Measurements from ENCODE around the gene FRMD4A. TPM values are rescaled to one million over a fixed set of nuclear protein-coding genes. Genes with fewer than 3 reads are reported as not detected.

The FRMD4A gene
- total and polyA plus RNA-seq, 10 of the 15 experiments (the other 5 are each of a cell fraction or from before 2014, with no cell fraction given) = 17.8 to 75.2 (median 39.1) TPM

DNA sequence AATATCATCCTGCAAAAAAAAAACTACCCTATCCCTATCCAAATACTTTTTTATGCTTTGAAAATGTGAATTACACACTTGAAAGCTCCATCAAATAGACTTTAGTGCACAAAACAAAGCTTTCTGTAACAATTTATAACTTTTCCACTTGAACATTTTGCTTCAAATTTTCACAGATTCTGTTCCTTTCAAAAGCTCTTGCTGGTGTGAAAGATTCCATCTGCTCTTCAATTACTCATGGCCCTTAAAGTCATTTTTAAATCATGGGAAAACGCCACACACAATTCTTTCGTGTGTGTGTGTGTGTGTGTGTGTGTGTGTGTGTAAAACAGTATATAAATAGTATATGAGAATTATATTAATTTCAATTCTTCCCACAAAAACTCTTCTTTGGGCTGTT, 576.4 kb downstream of the FRMD4A start:
- Histone ChIP-seq H3K9ac (ENCODE audit: control insufficient read depth, insufficient read depth, low read length) (no peak overlapping the region; the same call in 1 of the 2 replicates), H4K20me1 (ENCODE audit: control insufficient read depth, insufficient read depth) (no peaks in the 10 kb centered on the region), H3K4me1 (ENCODE audit: control insufficient read depth, insufficient read depth, low read length) (peaks cover 84% of the 10 kb centered on the region), H3K36me3 (ENCODE audit: control insufficient read depth in 2 of 2, insufficient read depth in 2 of 2, low read length in 1 of 2) (no peaks in the 10 kb centered on the region; a peak in 1 of 4 replicates), H3K27me3 (replicated peaks in 1 of 2; ENCODE audit: control insufficient read depth in 2 of 2, insufficient read depth in 2 of 2, low read length in 1 of 2) (no peaks in the 10 kb centered on the region), H3K4me3 (no peak overlapping the region), H3K27ac (ENCODE audit: control insufficient read depth, insufficient read depth) (peak overlapping the region; percentile 100), H3K79me2 (ENCODE audit: control insufficient read depth, insufficient read depth, low read length) (no peaks in the 10 kb centered on the region; the same call in 1 of the 2 replicates), H3K4me2 (ENCODE audit: control insufficient read depth, insufficient read depth) (no peak overlapping the region), H2AFZ (ENCODE audit: control insufficient read depth, low read depth, low read length) (peak overlapping the region; percentile 15), H3K9me3 (replicated peaks; ENCODE audit: control insufficient read depth, insufficient read depth, low read length) (peaks cover 10% of the 10 kb centered on the region; the same call in 2 of the 3 replicates)
- BruUV-seq (replicated peaks) = no TSS peak
- SMC1A ChIA-PET (ENCODE audit: uncharacterized antibody, unreplicated experiment) = interaction anchor here (1.1 to 15.5 kb wide), 7 partner anchors 10 to 105 kb away, joined by 4 to 399 read pairs (median 31); no protein-coding TSS in a partner anchor
- ATAC-seq (no peak), DNase-seq (ENCODE audit: low read depth, low spot score) (no peak), FAIRE-seq (no peak)
- CTCF ChIA-PET = interaction anchor here (0.6 to 4.3 kb wide), 7 partner anchors 11 to 1042 kb away, joined by 3 to 30 read pairs (median 4); no protein-coding TSS in a partner anchor
- intact Hi-C loops (cut with micrococcal nuclease; ENCODE audit: unreplicated experiment) (no loop called here), in situ Hi-C loops (cut with MboI) (no loop called here)
- POLR2A ChIA-PET = interaction anchor here (0.5 to 8.5 kb wide), 7 partner anchors 9 to 84 kb away, joined by 3 to 104 read pairs (median 5); no protein-coding TSS in a partner anchor
- 89% methylated on average over 2 of the region's 2 CpGs for WGBS (ENCODE audit: insufficient coverage, insufficient replicate concordance, low lambda C conversion rate, missing lambda C conversion rate)
- RAD21 ChIA-PET (ENCODE audit: unreplicated experiment) = interaction anchor here (0.9 to 14.6 kb wide), 7 partner anchors 10 to 41 kb away, joined by 3 to 382 read pairs (median 6); no protein-coding TSS in a partner anchor
- TF ChIP-seq NKRF (conservative IDR thresholded peaks at IDR 0.05) (no peak), MEF2B (IDR thresholded peaks at IDR 0.05; ENCODE audit: partially characterized antibody, poor library complexity, severe bottlenecking) (no peak), FOXK2 (IDR thresholded peaks at IDR 0.05) (no peak), TCF7 (IDR thresholded peaks at IDR 0.05; ENCODE audit: borderline replicate concordance) (no peak), CBFB (IDR thresholded peaks at IDR 0.05; ENCODE audit: low read depth) (no peak), BHLHE40 (IDR thresholded peaks at IDR 0.05; ENCODE audit: borderline replicate concordance in 1 of 2, low read depth in 2 of 2, low read length in 1 of 2) (no peak), POLR2AphosphoS2 (IDR thresholded peaks at IDR 0.05; ENCODE audit: low read depth, low read length) (no peak), RAD51 (IDR thresholded peaks at IDR 0.05) (no peak), SREBF1 (IDR thresholded peaks at IDR 0.05; ENCODE audit: low read length) (no peak), BRCA1 (IDR thresholded peaks at IDR 0.05; ENCODE audit: low read depth, low read length) (no peak), CEBPB (IDR thresholded peaks at IDR 0.05; ENCODE audit: borderline replicate concordance in 1 of 2, low read depth in 2 of 2, low read length in 2 of 2) (no peak), MTA2 (IDR thresholded peaks at IDR 0.05; ENCODE audit: low read depth) (no peak), CTCF (IDR thresholded peaks at IDR 0.05 in 2 of 3, conservative IDR thresholded peaks at IDR 0.05 in 1 of 3; ENCODE audit: control insufficient read depth in 2 of 3, extremely low read depth in 1 of 3, insufficient read depth in 1 of 3, low read depth in 3 of 3, low read length in 3 of 3) (no peak)
- TF ChIP-seq, protein P1, sequence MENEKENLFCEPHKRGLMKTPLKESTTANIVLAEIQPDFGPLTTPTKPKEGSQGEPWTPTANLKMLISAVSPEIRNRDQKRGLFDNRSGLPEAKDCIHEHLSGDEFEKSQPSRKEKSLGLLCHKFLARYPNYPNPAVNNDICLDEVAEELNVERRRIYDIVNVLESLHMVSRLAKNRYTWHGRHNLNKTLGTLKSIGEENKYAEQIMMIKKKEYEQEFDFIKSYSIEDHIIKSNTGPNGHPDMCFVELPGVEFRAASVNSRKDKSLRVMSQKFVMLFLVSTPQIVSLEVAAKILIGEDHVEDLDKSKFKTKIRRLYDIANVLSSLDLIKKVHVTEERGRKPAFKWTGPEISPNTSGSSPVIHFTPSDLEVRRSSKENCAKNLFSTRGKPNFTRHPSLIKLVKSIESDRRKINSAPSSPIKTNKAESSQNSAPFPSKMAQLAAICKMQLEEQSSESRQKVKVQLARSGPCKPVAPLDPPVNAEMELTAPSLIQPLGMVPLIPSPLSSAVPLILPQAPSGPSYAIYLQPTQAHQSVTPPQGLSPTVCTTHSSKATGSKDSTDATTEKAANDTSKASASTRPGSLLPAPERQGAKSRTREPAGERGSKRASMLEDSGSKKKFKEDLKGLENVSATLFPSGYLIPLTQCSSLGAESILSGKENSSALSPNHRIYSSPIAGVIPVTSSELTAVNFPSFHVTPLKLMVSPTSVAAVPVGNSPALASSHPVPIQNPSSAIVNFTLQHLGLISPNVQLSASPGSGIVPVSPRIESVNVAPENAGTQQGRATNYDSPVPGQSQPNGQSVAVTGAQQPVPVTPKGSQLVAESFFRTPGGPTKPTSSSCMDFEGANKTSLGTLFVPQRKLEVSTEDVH (IDR thresholded peaks at IDR 0.05; ENCODE audit: low read depth, partially characterized antibody) = no peak
- TF ChIP-seq, protein P2, sequence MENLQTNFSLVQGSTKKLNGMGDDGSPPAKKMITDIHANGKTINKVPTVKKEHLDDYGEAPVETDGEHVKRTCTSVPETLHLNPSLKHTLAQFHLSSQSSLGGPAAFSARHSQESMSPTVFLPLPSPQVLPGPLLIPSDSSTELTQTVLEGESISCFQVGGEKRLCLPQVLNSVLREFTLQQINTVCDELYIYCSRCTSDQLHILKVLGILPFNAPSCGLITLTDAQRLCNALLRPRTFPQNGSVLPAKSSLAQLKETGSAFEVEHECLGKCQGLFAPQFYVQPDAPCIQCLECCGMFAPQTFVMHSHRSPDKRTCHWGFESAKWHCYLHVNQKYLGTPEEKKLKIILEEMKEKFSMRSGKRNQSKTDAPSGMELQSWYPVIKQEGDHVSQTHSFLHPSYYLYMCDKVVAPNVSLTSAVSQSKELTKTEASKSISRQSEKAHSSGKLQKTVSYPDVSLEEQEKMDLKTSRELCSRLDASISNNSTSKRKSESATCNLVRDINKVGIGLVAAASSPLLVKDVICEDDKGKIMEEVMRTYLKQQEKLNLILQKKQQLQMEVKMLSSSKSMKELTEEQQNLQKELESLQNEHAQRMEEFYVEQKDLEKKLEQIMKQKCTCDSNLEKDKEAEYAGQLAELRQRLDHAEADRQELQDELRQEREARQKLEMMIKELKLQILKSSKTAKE (IDR thresholded peaks at IDR 0.05; ENCODE audit: low read depth, poor library complexity, severe bottlenecking) = no peak

Measured in GM12878 (cell line).